HUES64 (cell line): ENCODE data around the gene CDCA7L.

Experiments used
- H3K27ac ChIP-seq: 2 replicates; pipeline ENCODE4 v1.7.0; 2013; ENCODE audit warnings: low read depth, low read length, inconsistent platforms
- H3K27me3 ChIP-seq: 2 replicates; pipeline ENCODE4 v1.6.1; 2013; ENCODE audit warnings: mild to moderate bottlenecking, low read length; ENCODE audit not compliant: insufficient read depth
- H3K36me3 ChIP-seq: 2 replicates; pipeline ENCODE4 v1.6.1; 2013; ENCODE audit warnings: mild to moderate bottlenecking, low read length; ENCODE audit not compliant: insufficient read depth
- H3K4me1 ChIP-seq: 2 replicates; pipeline ENCODE4 v1.6.1; 2013; ENCODE audit warnings: mild to moderate bottlenecking, low read length, moderate library complexity; ENCODE audit not compliant: insufficient read depth
- H3K4me3 ChIP-seq: 2 replicates; pipeline ENCODE4 v1.5.1; 2013; ENCODE audit warnings: mild to moderate bottlenecking, low read length, moderate library complexity
- H3K9ac ChIP-seq: 2 replicates; pipeline ENCODE4 v1.6.1; 2013; ENCODE audit warnings: mild to moderate bottlenecking, low read depth, low read length
- H3K9me3 ChIP-seq: 2 replicates; pipeline ENCODE4 v1.6.1; 2013; ENCODE audit warnings: low read depth, low read length; ENCODE audit not compliant: insufficient read depth
- WGBS: fragments of 150-250, 120-280 bp; methylation state at CpG from one replicate; pipeline ENCODE4 v1.1.7; 2013; ENCODE audit warnings: missing lambda C conversion rate; 5-methylcytosine and 5-hydroxymethylcytosine counted together

Gene CDCA7L

GRCh38 chr7:21922605-21923004 lies 23.1 kb downstream of the CDCA7L start:
- Histone ChIP-seq H3K36me3 (no peaks in the 10 kb centered on the region), H3K27ac (no peak overlapping the region), H3K4me3 (no peak overlapping the region), H3K9me3 (no peaks in the 10 kb centered on the region), H3K4me1 (peaks cover 57% of the 10 kb centered on the region), H3K27me3 (no peaks in the 10 kb centered on the region), H3K9ac (no peak overlapping the region)
- 95% methylated on average over 4 of the region's 5 CpGs for WGBS

GRCh38 chr7:21920936-21921335 lies 24.8 kb downstream of the CDCA7L start:
- H3K9me3 ChIP-seq, result no peaks in the 10 kb centered on the region
- no peak overlapping the region for H3K27ac ChIP-seq
- peaks cover 53% of the 10 kb centered on the region for H3K4me1 ChIP-seq
- 60% methylated on average over 3 of the region's 3 CpGs for WGBS
- no peak overlapping the region for H3K9ac ChIP-seq
- peaks cover 7% of the 10 kb centered on the region for H3K36me3 ChIP-seq
- no peak overlapping the region for H3K4me3 ChIP-seq
- no peaks in the 10 kb centered on the region for H3K27me3 ChIP-seq

- Histone ChIP-seq H3K4me1 (peaks cover 32% of the 10 kb centered on the region), H3K4me3 (no peak overlapping the region), H3K9me3 (no peaks in the 10 kb centered on the region), H3K27ac (no peak overlapping the region), H3K27me3 (no peaks in the 10 kb centered on the region), H3K36me3 (peaks cover 32% of the 10 kb centered on the region), H3K9ac (no peak overlapping the region)
- 96% methylated on average over 2 of the region's 2 CpGs for whole genome bisulfite sequencing
Measured at GRCh38 chr7:21918216-21918615, 27.5 kb downstream of the CDCA7L start.

DNA sequence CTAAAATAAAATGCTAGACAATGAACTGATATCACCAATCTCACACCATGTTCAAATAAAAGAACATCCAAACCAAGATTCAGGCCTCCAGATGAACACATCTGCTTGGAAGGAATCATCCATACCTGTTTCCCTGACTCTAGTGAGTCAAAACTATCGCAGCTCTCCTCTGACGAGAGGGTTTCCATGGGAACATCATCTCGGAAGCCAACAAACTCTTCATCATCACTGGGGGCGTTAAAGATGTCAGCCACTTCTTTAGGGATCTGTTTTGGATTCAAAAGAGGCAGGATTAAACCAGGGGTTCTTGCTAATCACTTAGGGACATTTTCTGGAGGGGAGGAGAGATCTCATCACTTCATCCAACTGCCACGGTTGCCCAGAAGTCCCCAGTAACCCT lies 29.1 kb downstream of the CDCA7L start:
- H3K36me3 ChIP-seq, result peaks cover 42% of the 10 kb centered on the region
- no peak overlapping the region for H3K27ac ChIP-seq
- WGBS, result 97% methylated on average over 4 of the region's 5 CpGs

DNA sequence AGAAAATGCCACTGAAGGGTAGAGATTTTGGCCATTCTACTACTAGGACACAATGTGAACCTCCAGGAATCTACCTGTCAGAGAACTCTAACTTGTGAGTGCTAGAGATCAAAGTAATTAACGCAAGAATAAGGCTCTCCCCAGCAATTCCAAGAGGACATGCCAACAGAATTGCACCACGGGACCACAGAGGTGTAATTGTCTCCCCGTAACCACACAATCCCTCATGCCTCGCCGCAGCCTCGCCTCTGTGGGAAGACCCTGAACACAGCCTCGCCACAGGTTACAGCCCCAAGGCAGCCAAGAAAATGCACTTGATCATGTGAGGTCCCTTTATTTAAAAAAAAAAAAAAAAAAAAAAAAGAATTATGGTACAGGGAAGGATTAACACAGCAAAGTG lies 29.5 kb downstream of the CDCA7L start:
- 96% methylated on average over 7 of the region's 7 CpGs for WGBS
- no peaks in the 10 kb centered on the region for H3K27me3 ChIP-seq
- H3K9ac ChIP-seq, result no peak overlapping the region
- no peak overlapping the region for H3K27ac ChIP-seq
- H3K36me3 ChIP-seq, result peaks cover 46% of the 10 kb centered on the region
- H3K4me3 ChIP-seq, result no peak overlapping the region
- no peaks in the 10 kb centered on the region for H3K9me3 ChIP-seq
- H3K4me1 ChIP-seq, result peaks cover 16% of the 10 kb centered on the region

More for the DNA sequence above, 29.1 kb downstream of the CDCA7L start:
- no peaks in the 10 kb centered on the region for H3K27me3 ChIP-seq
- H3K4me3 ChIP-seq, result no peak overlapping the region
- no peaks in the 10 kb centered on the region for H3K9me3 ChIP-seq
- peaks cover 19% of the 10 kb centered on the region for H3K4me1 ChIP-seq
- H3K9ac ChIP-seq, result no peak overlapping the region

DNA sequence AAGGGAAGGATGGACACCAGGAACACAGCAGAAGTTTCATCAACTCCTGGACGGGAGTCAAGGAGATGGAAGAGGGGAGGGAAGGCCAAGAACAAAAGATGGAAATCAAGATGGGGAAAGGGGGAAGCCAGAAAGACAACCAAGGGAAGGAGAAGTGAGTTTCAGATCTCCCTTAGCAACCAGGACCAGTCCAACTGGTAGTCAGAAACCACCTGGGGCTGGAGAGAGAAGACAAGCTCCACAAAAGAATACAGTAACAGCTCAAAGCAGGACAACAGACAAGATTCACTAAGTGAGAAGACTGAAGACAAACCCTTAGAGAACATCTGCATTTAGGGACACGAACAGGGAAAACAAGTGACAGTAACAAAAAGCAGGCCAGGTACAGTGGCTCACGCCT lies 30.6 kb downstream of the CDCA7L start:
- no peaks in the 10 kb centered on the region for H3K9me3 ChIP-seq
- H3K36me3 ChIP-seq, result peaks cover 54% of the 10 kb centered on the region
- 91% methylated on average over 3 of the region's 3 CpGs for WGBS
- no peak overlapping the region for H3K9ac ChIP-seq
- H3K27ac ChIP-seq, result no peak overlapping the region
- no peaks in the 10 kb centered on the region for H3K27me3 ChIP-seq
- H3K4me1 ChIP-seq, result peaks cover 6% of the 10 kb centered on the region; the same call in 1 of the 2 replicates
- H3K4me3 ChIP-seq, result no peak overlapping the region

DNA sequence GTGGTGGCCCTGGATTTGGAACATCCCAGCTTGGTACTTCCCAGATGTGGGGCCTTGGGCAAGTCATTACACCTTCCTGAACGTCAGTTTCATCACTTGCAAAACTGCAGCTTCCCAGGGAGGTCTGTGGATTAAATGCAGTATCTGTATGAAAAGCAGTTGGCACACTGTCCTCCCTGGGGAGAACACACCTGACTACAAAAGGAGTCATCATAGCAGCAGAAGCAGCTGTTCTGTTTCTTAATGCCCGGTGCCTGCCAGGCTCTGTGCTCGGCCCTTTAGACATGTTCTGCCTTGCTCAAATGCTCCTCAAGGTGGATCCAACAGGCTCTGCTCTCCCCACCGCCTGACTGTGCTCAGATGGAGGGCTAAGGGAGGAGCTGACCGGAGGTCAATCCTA lies 31.0 kb downstream of the CDCA7L start:
- Histone ChIP-seq H3K9me3 (no peaks in the 10 kb centered on the region), H3K27ac (no peak overlapping the region), H3K4me1 (peaks cover 1% of the 10 kb centered on the region; the same call in 1 of the 2 replicates), H3K4me3 (no peak overlapping the region), H3K9ac (no peak overlapping the region), H3K36me3 (peaks cover 57% of the 10 kb centered on the region), H3K27me3 (no peaks in the 10 kb centered on the region)
- 95% methylated on average over 5 of the region's 5 CpGs for WGBS

GRCh38 chr7:21912931-21913780 lies 32.5 kb downstream of the CDCA7L start:
- H3K9ac ChIP-seq, result no peak overlapping the region
- H3K27me3 ChIP-seq, result no peaks in the 10 kb centered on the region
- H3K9me3 ChIP-seq, result no peaks in the 10 kb centered on the region
- no peak overlapping the region for H3K27ac ChIP-seq
- H3K36me3 ChIP-seq, result peaks cover 72% of the 10 kb centered on the region
- H3K4me1 ChIP-seq, result no peaks in the 10 kb centered on the region
- H3K4me3 ChIP-seq, result no peak overlapping the region
- 95% methylated on average over 7 of the region's 8 CpGs for WGBS

DNA sequence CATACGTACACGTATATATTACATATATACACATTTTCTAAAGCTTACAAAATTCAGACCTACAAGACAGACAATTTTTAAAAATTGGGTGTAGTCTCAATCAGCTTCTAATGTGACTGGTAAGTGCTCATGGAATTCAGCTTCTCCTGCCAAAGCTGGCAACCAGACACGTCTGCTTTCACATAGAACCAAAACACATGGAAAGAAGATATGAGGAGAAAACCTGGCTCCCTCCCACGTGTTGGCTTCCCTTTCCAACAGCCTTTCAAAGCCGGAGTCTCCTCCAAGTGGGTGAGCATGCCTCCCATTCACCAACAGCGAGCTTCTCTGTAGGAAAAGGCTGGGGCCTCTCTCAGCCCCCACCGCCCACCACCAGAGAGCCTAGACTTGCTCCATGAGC lies 33.4 kb downstream of the CDCA7L start:
- 97% methylated on average over 7 of the region's 7 CpGs for WGBS
- Histone ChIP-seq H3K27me3 (no peaks in the 10 kb centered on the region), H3K4me3 (no peak overlapping the region), H3K9ac (no peak overlapping the region), H3K4me1 (no peaks in the 10 kb centered on the region), H3K27ac (no peak overlapping the region), H3K36me3 (peaks cover 81% of the 10 kb centered on the region), H3K9me3 (no peaks in the 10 kb centered on the region)

DNA sequence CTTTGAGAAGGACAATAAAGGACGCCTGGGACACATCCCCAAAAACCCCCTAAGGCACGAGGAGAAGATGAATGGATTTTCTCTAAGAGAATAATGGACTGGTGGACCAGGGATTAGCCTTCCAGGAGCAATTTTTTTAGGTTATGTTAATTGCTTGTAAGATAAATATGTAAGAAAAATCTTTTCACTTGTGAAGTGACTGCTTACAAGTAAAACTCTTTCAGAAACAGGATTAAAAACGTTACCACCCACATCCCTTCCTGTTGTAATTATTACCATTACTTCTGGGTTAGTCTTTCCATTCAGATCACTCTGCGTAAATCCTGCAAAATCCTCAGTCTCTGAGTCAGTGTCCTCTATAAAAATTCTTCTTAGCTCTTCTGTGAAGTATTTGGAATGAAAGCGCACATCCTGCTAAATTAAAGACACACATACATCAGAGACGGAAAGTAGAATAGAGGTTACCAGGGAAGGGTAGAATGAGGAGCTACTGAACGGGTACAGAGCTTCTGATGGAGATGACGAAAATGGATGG lies 34.3 kb downstream of the CDCA7L start:
- H3K4me3 ChIP-seq, result no peak overlapping the region
- H3K36me3 ChIP-seq, result peaks cover 86% of the 10 kb centered on the region
- H3K9me3 ChIP-seq, result no peaks in the 10 kb centered on the region
- H3K27me3 ChIP-seq, result no peaks in the 10 kb centered on the region
- H3K27ac ChIP-seq, result no peak overlapping the region
- H3K4me1 ChIP-seq, result no peaks in the 10 kb centered on the region
- WGBS, result 93% methylated on average over 8 of the region's 8 CpGs
- H3K9ac ChIP-seq, result no peak overlapping the region

DNA sequence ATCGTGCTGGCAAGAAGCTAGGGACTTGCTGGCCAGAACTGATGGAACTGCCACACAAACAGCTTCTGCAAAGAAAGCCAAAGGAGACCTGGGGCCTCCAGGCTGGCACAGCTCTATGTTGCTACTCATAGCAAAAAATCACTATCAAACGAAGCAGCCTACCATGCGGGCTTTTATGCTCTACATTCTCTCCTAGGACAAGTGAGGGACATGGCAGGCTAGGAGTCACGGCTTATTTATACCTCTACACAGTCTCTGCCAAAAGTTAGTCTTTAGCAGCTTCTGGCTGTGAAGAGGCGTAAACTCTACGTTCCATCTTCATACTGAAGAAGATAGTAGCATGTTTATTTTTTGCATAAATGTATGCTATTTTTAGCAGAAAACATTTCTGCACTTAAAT lies 35.4 kb downstream of the CDCA7L start:
- no peaks in the 10 kb centered on the region for H3K4me1 ChIP-seq
- WGBS, result 92% methylated on average over 6 of the region's 6 CpGs
- H3K4me3 ChIP-seq, result no peak overlapping the region
- no peak overlapping the region for H3K27ac ChIP-seq
- no peaks in the 10 kb centered on the region for H3K27me3 ChIP-seq
- H3K9ac ChIP-seq, result no peak overlapping the region
- H3K36me3 ChIP-seq, result peaks cover 90% of the 10 kb centered on the region
- no peaks in the 10 kb centered on the region for H3K9me3 ChIP-seq
